ENCODE results near the gene EDARADD. TPM values are rescaled to one million over a fixed set of nuclear protein-coding genes. Genes with fewer than 3 reads are reported as not detected.

Gene EDARADD
- total and polyA plus RNA-seq, 2 of the 13 experiments (the other 11 are each of a cell fraction or from before 2014, with no cell fraction given) = 0.03 TPM; not detected in 1

GRCh38 chr1:236494586-236495466 is 100.7 kb downstream of the EDARADD start (continued):
- no peak for TF ChIP-seq ZNF142 (CRISPR knock-in tag; IDR thresholded peaks at IDR 0.05)
- TF ChIP-seq MIXL1 (CRISPR knock-in tag; IDR thresholded peaks at IDR 0.05) = 0 out of 2 replicates have a peak, but pooled peaks have one; percentile 46
- TF ChIP-seq ZNF33B (CRISPR knock-in tag; IDR thresholded peaks at IDR 0.05) = no peak
- TF ChIP-seq ZNF251 (CRISPR knock-in tag; IDR thresholded peaks at IDR 0.05) = no peak
- TF ChIP-seq KMT2B (CRISPR knock-in tag; IDR thresholded peaks at IDR 0.05) = no peak
- TF ChIP-seq USF2 (IDR thresholded peaks at IDR 0.05; ENCODE audit: low read depth, low read length) = no peak
- TF ChIP-seq USF2 (CRISPR knock-in tag; IDR thresholded peaks at IDR 0.05; ENCODE audit: borderline replicate concordance) = no peak
- no peak for TF ChIP-seq ZNF768 (CRISPR knock-in tag; IDR thresholded peaks at IDR 0.05)
- no peak for TF ChIP-seq MYPOP (CRISPR knock-in tag; IDR thresholded peaks at IDR 0.05)
- no peak for TF ChIP-seq ZNF746 (CRISPR knock-in tag; IDR thresholded peaks at IDR 0.05)
- TF ChIP-seq MTERF4 (CRISPR knock-in tag; IDR thresholded peaks at IDR 0.05) = no peak
- TF ChIP-seq ONECUT2 (CRISPR knock-in tag; IDR thresholded peaks at IDR 0.05) = peak; percentile 74
- no peak for TF ChIP-seq MXD1 (CRISPR knock-in tag; IDR thresholded peaks at IDR 0.05)
- no peak for TF ChIP-seq ZNF781 (CRISPR knock-in tag; IDR thresholded peaks at IDR 0.05; ENCODE audit: borderline replicate concordance, not compliant biosample characterization)
- TF ChIP-seq SKIL (CRISPR knock-in tag; IDR thresholded peaks at IDR 0.05; ENCODE audit: borderline replicate concordance) = no peak

All from HepG2 (cell line).